HEK293T (cell line): Measurements from ENCODE around the gene VIPR2.

ENCODE experiments used
- CTCF ChIA-PET: fragments of 350-600 bp; formaldehyde crosslinking; extraction: SDS; loops from one replicate; lab custom pipeline; 2021; ENCODE audit warnings: antibody characterized with exemption, inconsistent platforms; lab: Yijun Ruan, JAX
- POLR2A ChIA-PET: fragments of 350-600 bp; formaldehyde crosslinking; extraction: SDS; loops from one replicate; lab custom pipeline; 2020; ENCODE audit warnings: antibody characterized with exemption, inconsistent platforms; lab: Yijun Ruan, JAX
- DNase-seq: peaks from one replicate; pipeline ENCODE4 v3.0.0; 2012; ENCODE audit warnings: mixed read lengths; ENCODE audit errors: extremely low spot score
- ARNT ChIP-seq: fragments of 450-650 bp; IDR thresholded peaks from 2 replicates; pipeline ENCODE4 v1.6.1; 2017; ENCODE audit warnings: mild to moderate bottlenecking
- BHLHE40 ChIP-seq: fragments of 450-650 bp; IDR thresholded peaks from 2 replicates; pipeline ENCODE4 v1.6.1; 2016; ENCODE audit warnings: mild to moderate bottlenecking, moderate library complexity, borderline replicate concordance
- CTBP1 ChIP-seq: fragments of 450-650 bp; IDR thresholded peaks from 2 replicates; pipeline ENCODE4 v1.6.1; 2016; ENCODE audit warnings: borderline replicate concordance
- ELF4 ChIP-seq: fragments of 450-650 bp; IDR thresholded peaks from 2 replicates; pipeline ENCODE4 v1.6.1; 2017; ENCODE audit warnings: antibody characterized with exemption
- FOXA1 ChIP-seq: fragments of 450-650 bp; IDR thresholded peaks from 2 replicates; pipeline ENCODE4 v1.6.1; 2016; ENCODE audit warnings: mild to moderate bottlenecking
- FOXK2 ChIP-seq: fragments of 450-650 bp; IDR thresholded peaks from 2 replicates; pipeline ENCODE4 v1.6.1; 2016; ENCODE audit warnings: mild to moderate bottlenecking
- FOXM1 ChIP-seq: fragments of 450-650 bp; IDR thresholded peaks from 2 replicates; pipeline ENCODE4 v1.6.1; 2017; ENCODE audit warnings: mild to moderate bottlenecking, borderline replicate concordance
- HDGF ChIP-seq: fragments of 450-650 bp; IDR thresholded peaks from 2 replicates; pipeline ENCODE4 v1.6.1; 2017; ENCODE audit warnings: antibody characterized with exemption, borderline replicate concordance
- L3MBTL2 ChIP-seq: fragments of 450-650 bp; conservative IDR thresholded peaks from 2 replicates; pipeline ENCODE4 v1.6.1; 2016; ENCODE audit warnings: mild to moderate bottlenecking
- LEF1 ChIP-seq: fragments of 450-650 bp; IDR thresholded peaks from 2 replicates; pipeline ENCODE4 v1.6.1; 2017; ENCODE audit warnings: mild to moderate bottlenecking, borderline replicate concordance
- NFRKB ChIP-seq: fragments of 450-650 bp; IDR thresholded peaks from 2 replicates; pipeline ENCODE4 v1.6.1; 2016; ENCODE audit warnings: mild to moderate bottlenecking, moderate library complexity
- SP1 ChIP-seq: fragments of 450-650 bp; IDR thresholded peaks from 2 replicates; pipeline ENCODE4 v1.6.1; 2017
- SUZ12 ChIP-seq: fragments of 450-650 bp; IDR thresholded peaks from 2 replicates; pipeline ENCODE4 v1.6.1; 2016; ENCODE audit warnings: mild to moderate bottlenecking
- TARDBP ChIP-seq: fragments of 450-650 bp; IDR thresholded peaks from 2 replicates; pipeline ENCODE4 v1.6.1; 2016
- ZNF384 ChIP-seq: fragments of 450-650 bp; IDR thresholded peaks from 2 replicates; pipeline ENCODE4 v1.6.1; 2016
- TF ChIP-seq, protein P1 (sequence below): fragments of 450-650 bp; IDR thresholded peaks from 2 replicates; pipeline ENCODE4 v1.6.1; 2016

The VIPR2 gene

DNA sequence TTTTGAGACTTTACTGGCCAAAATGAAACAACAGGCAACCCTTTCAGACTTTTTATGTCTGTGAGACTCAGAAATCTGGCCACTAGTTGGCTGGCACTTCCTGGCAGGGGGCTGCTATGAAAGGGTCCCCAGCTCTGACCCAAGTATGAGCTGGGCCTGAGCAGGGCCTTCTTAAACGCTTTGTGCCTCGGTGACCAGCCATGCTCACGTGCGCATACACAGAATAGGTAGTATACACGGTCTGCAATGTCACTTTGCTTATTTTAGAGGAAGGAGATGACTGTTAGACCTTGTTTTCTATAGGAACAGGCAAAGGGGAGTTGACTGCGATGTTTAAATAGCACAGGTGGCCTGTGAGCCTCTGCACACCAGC lies 129.6 kb downstream of the VIPR2 start:
- DNase-seq = no peak
- ChIA-PET CTCF (no interaction called here), POLR2A (no interaction called here)
- TF ChIP-seq SP1 = no peak
- TF ChIP-seq, protein P1, sequence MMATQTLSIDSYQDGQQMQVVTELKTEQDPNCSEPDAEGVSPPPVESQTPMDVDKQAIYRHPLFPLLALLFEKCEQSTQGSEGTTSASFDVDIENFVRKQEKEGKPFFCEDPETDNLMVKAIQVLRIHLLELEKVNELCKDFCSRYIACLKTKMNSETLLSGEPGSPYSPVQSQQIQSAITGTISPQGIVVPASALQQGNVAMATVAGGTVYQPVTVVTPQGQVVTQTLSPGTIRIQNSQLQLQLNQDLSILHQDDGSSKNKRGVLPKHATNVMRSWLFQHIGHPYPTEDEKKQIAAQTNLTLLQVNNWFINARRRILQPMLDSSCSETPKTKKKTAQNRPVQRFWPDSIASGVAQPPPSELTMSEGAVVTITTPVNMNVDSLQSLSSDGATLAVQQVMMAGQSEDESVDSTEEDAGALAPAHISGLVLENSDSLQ = no peak
- no peak for TF ChIP-seq FOXM1
- no peak for TF ChIP-seq SUZ12

GRCh38 chr7:159014297-159015062 lies 130.2 kb downstream of the VIPR2 start:
- DNase-seq = no peak
- TF ChIP-seq FOXM1 (no peak), BHLHE40 (no peak), SUZ12 (no peak), LEF1 (no peak), SP1 (no peak), ZNF384 (no peak), TARDBP (no peak), NFRKB (no peak), HDGF (no peak), FOXA1 (no peak), ARNT (no peak), L3MBTL2 (no peak), FOXK2 (no peak), ELF4 (no peak), CTBP1 (no peak)
- TF ChIP-seq, protein P1 = no peak
- ChIA-PET POLR2A (no interaction called here), CTCF (no interaction called here)

GRCh38 chr7:159013825-159014289 lies 130.8 kb downstream of the VIPR2 start:
- no peak for DNase-seq
- ChIA-PET POLR2A (no interaction called here), CTCF (no interaction called here)
- TF ChIP-seq SUZ12 (no peak), TARDBP (no peak), L3MBTL2 (no peak), FOXK2 (no peak), BHLHE40 (no peak), NFRKB (no peak), HDGF (no peak)
- TF ChIP-seq, protein P1 = no peak

DNA sequence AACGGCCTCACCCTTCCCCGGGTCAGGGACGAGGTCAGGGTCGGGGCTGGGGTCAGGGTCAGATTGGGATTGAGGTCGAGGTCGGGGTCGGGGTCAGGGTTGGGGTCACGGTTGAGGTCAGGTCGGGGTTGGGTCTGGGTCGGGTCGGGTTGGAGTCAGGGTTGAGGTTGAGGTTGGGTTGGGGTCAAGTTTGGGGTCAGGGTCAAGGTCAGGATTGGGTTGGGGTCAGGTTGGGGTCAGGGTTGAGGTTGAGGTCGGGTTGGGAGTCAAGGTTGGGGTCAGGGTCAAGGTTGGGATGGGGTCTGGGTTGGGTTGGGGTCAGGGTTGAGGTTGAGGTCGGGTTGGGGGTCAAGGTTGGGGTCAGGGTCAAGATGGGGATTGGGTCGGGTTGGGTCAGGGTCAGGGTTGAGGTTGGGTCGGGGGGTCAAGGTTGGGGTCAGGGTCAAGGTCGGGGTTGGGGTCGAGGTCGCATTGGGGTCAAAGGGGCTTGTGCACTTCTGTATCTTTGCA lies 131.4 kb downstream of the VIPR2 start:
- no peak for DNase-seq
- ChIA-PET CTCF (no interaction called here), POLR2A (no interaction called here)
- TF ChIP-seq NFRKB (no peak), ZNF384 (no peak)

DNA sequence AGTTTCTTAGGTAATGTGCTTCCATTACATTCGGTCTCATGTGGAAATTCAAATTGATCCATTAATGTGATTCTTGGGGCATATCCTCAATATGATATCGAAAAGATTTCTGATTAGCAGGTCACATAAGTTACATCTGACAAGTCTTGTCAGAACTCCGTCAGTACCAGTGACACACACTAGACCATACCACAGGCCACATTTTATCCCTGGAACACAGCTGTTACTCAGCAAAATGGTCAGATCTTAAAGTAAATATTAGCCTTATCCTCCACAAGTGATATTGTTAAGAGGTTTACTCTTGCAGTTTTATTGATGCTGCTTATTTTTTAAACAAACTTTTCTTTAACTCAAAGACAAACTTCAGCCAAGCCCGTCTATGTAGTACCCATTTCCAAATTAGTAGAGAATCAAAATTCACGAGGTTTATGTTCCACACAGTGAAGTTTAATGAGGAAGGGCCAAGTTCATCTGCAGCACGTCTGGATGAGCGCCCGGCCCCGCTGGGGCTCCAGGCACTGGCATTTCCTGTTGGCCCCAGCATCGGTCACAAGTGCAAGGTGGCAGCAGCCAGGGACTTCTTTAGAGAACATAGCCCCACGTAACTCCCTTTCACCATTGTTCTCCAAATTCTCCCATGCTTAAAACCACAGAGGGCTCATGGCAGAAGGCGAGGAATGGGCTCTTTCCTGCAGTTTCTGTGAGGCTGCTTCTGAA lies 132.2 kb downstream of the VIPR2 start:
- ChIA-PET POLR2A (no interaction called here), CTCF (no interaction called here)
- DNase-seq = no peak
- no peak for TF ChIP-seq CTBP1
- TF ChIP-seq, protein P1 = no peak
- no peak for TF ChIP-seq SP1
- no peak for TF ChIP-seq L3MBTL2
- no peak for TF ChIP-seq SUZ12
- no peak for TF ChIP-seq TARDBP
- TF ChIP-seq FOXM1 = no peak
- TF ChIP-seq FOXA1 = no peak

GRCh38 chr7:159011722-159012022 lies 133.0 kb downstream of the VIPR2 start:
- ChIA-PET POLR2A (no interaction called here), CTCF (no interaction called here)
- TF ChIP-seq BHLHE40 (no peak), FOXA1 (no peak), CTBP1 (no peak), ELF4 (no peak), LEF1 (no peak), ARNT (no peak), ZNF384 (no peak), HDGF (no peak), NFRKB (no peak), FOXK2 (no peak), FOXM1 (no peak), SUZ12 (no peak), SP1 (no peak)
- TF ChIP-seq, protein P1 = no peak
- DNase-seq = no peak
